Hepatocyte (in vitro differentiated cells): ENCODE measurements around the gene GMDS.

Source experiments
- CTCF ChIP-seq: fragments of 200-600 bp; sonication (generic); IDR thresholded peaks from 2 replicates; pipeline ENCODE4 v1.5.1; 2016; ENCODE audit warnings: antibody characterized with exemption, mild to moderate bottlenecking; ENCODE audit not compliant: poor library complexity
- EZH2 ChIP-seq: fragments of 200-600 bp; sonication (generic); IDR thresholded peaks from 2 replicates; pipeline ENCODE4 v1.6.1; 2016; ENCODE audit warnings: antibody characterized with exemption, mild to moderate bottlenecking, borderline replicate concordance
- EZH2phosphoT487 ChIP-seq: fragments of 200-600 bp; sonication (generic); IDR thresholded peaks from one replicate; pipeline ENCODE4 v1.6.1; 2018; ENCODE audit warnings: antibody characterized with exemption, mild to moderate bottlenecking, low read depth, moderate library complexity; ENCODE audit not compliant: unreplicated experiment, severe bottlenecking

- no peak for TF ChIP-seq CTCF
- no peak for TF ChIP-seq EZH2phosphoT487
- TF ChIP-seq EZH2: no peak
These were observed 478.8 kb downstream of the GMDS start for GRCh38 chr6:1766654-1767053.
